ENCODE measurements around the gene JARID2.

The JARID2 gene

GRCh38 chr6:15378866-15379265 is 133.0 kb downstream of the JARID2 start:
- H3K27me3 ChIP-seq (ENCODE audit: control insufficient read depth in 5 of 5, insufficient read depth in 4 of 5, low read length in 5 of 5): no peaks in the 10 kb centered on the region
- no peak overlapping the region for H3K4me3 ChIP-seq (ENCODE audit: low read depth in 1 of 5, low read length in 5 of 5)
- peaks cover 0 to 4% (median 0%) of the 10 kb centered on the region in 5 donors for H3K36me3 ChIP-seq (ENCODE audit: control insufficient read depth in 5 of 5, insufficient read depth in 5 of 5, low read length in 5 of 5)
- no peak overlapping the region for H3K9ac ChIP-seq (ENCODE audit: low read length in 5 of 5)
- H3K9me3 ChIP-seq (ENCODE audit: control insufficient read depth in 5 of 5, low read length in 5 of 5): no peaks in the 10 kb centered on the region
- no peak overlapping the region for H3K27ac ChIP-seq (ENCODE audit: low read depth, low read length)
- H3K4me1 ChIP-seq (ENCODE audit: control insufficient read depth in 5 of 5, insufficient read depth in 5 of 5, low read length in 5 of 5): peaks cover 0 to 2% (median 0%) of the 10 kb centered on the region in 5 donors

GRCh38 chr6:15380351-15380750 is 134.5 kb downstream of the JARID2 start:
- H3K27me3 ChIP-seq (ENCODE audit: control insufficient read depth in 5 of 5, insufficient read depth in 4 of 5, low read length in 5 of 5): no peaks in the 10 kb centered on the region
- H3K36me3 ChIP-seq (ENCODE audit: control insufficient read depth in 5 of 5, insufficient read depth in 5 of 5, low read length in 5 of 5): peaks cover 0 to 4% (median 0%) of the 10 kb centered on the region in 5 donors
- H3K4me3 ChIP-seq (ENCODE audit: low read depth in 1 of 5, low read length in 5 of 5): no peak overlapping the region
- H3K9ac ChIP-seq (ENCODE audit: low read length in 5 of 5): no peak overlapping the region
- H3K9me3 ChIP-seq (ENCODE audit: control insufficient read depth in 5 of 5, low read length in 5 of 5): no peaks in the 10 kb centered on the region
- peaks cover 0 to 4% (median 0%) of the 10 kb centered on the region in 5 donors for H3K4me1 ChIP-seq (ENCODE audit: control insufficient read depth in 5 of 5, insufficient read depth in 5 of 5, low read length in 5 of 5)
- no peak overlapping the region for H3K27ac ChIP-seq (ENCODE audit: low read depth, low read length)

- no peak overlapping the region for H3K27ac ChIP-seq (ENCODE audit: low read depth, low read length)
- no peaks in the 10 kb centered on the region for H3K36me3 ChIP-seq (ENCODE audit: control insufficient read depth in 5 of 5, insufficient read depth in 5 of 5, low read length in 5 of 5)
- H3K9me3 ChIP-seq (ENCODE audit: control insufficient read depth in 5 of 5, low read length in 5 of 5): no peaks in the 10 kb centered on the region
- no peak overlapping the region for H3K4me3 ChIP-seq (ENCODE audit: low read depth in 1 of 5, low read length in 5 of 5)
- H3K4me1 ChIP-seq (ENCODE audit: control insufficient read depth in 5 of 5, insufficient read depth in 5 of 5, low read length in 5 of 5): peaks cover 0 to 6% (median 0%) of the 10 kb centered on the region in 5 donors
- H3K27me3 ChIP-seq (ENCODE audit: control insufficient read depth in 5 of 5, insufficient read depth in 4 of 5, low read length in 5 of 5): no peaks in the 10 kb centered on the region
- H3K9ac ChIP-seq (ENCODE audit: low read length in 5 of 5): no peak overlapping the region
Observed at GRCh38 chr6:15382089-15382488, 136.2 kb downstream of the JARID2 start.

- no peak overlapping the region for H3K4me3 ChIP-seq (ENCODE audit: low read depth in 1 of 5, low read length in 5 of 5)
- no peaks in the 10 kb centered on the region for H3K36me3 ChIP-seq (ENCODE audit: control insufficient read depth in 5 of 5, insufficient read depth in 5 of 5, low read length in 5 of 5)
- peaks cover 0 to 9% (median 0%) of the 10 kb centered on the region in 5 donors for H3K4me1 ChIP-seq (ENCODE audit: control insufficient read depth in 5 of 5, insufficient read depth in 5 of 5, low read length in 5 of 5)
- no peaks in the 10 kb centered on the region for H3K9me3 ChIP-seq (ENCODE audit: control insufficient read depth in 5 of 5, low read length in 5 of 5)
- no peak overlapping the region for H3K9ac ChIP-seq (ENCODE audit: low read length in 5 of 5)
- H3K27ac ChIP-seq (ENCODE audit: low read depth, low read length): no peak overlapping the region
- H3K27me3 ChIP-seq (ENCODE audit: control insufficient read depth in 5 of 5, insufficient read depth in 4 of 5, low read length in 5 of 5): no peaks in the 10 kb centered on the region
Observed at GRCh38 chr6:15382712-15383111, 136.8 kb downstream of the JARID2 start.

- Histone ChIP-seq H3K27ac (ENCODE audit: low read depth, low read length) (no peak overlapping the region), H3K9me3 (ENCODE audit: control insufficient read depth in 5 of 5, low read length in 5 of 5) (no peaks in the 10 kb centered on the region), H3K36me3 (ENCODE audit: control insufficient read depth in 5 of 5, insufficient read depth in 5 of 5, low read length in 5 of 5) (no peaks in the 10 kb centered on the region), H3K4me3 (ENCODE audit: low read depth in 1 of 5, low read length in 5 of 5) (no peak overlapping the region), H3K4me1 (ENCODE audit: control insufficient read depth in 5 of 5, insufficient read depth in 5 of 5, low read length in 5 of 5) (peaks cover 2 to 21% (median 13%) of the 10 kb centered on the region in 5 donors), H3K9ac (ENCODE audit: low read length in 5 of 5) (peak overlapping the region in 1 of 5 donors; percentile 6), H3K27me3 (ENCODE audit: control insufficient read depth in 5 of 5, insufficient read depth in 4 of 5, low read length in 5 of 5) (no peaks in the 10 kb centered on the region)
Observed at GRCh38 chr6:15384901-15385300, 139.0 kb downstream of the JARID2 start.

GRCh38 chr6:15385521-15385920 is 139.7 kb downstream of the JARID2 start:
- H3K9me3 ChIP-seq (ENCODE audit: control insufficient read depth in 5 of 5, low read length in 5 of 5): no peaks in the 10 kb centered on the region
- no peak overlapping the region for H3K27ac ChIP-seq (ENCODE audit: low read depth, low read length)
- H3K4me1 ChIP-seq (ENCODE audit: control insufficient read depth in 5 of 5, insufficient read depth in 5 of 5, low read length in 5 of 5): peaks cover 8 to 28% (median 19%) of the 10 kb centered on the region in 5 donors
- no peaks in the 10 kb centered on the region for H3K36me3 ChIP-seq (ENCODE audit: control insufficient read depth in 5 of 5, insufficient read depth in 5 of 5, low read length in 5 of 5)
- H3K27me3 ChIP-seq (ENCODE audit: control insufficient read depth in 5 of 5, insufficient read depth in 4 of 5, low read length in 5 of 5): no peaks in the 10 kb centered on the region
- H3K9ac ChIP-seq (ENCODE audit: low read length in 5 of 5): no peak overlapping the region
- H3K4me3 ChIP-seq (ENCODE audit: low read depth in 1 of 5, low read length in 5 of 5): no peak overlapping the region

GRCh38 chr6:15386110-15386755 is 140.4 kb downstream of the JARID2 start:
- no peak overlapping the region for H3K4me3 ChIP-seq (ENCODE audit: low read depth in 1 of 5, low read length in 5 of 5)
- no peaks in the 10 kb centered on the region for H3K36me3 ChIP-seq (ENCODE audit: control insufficient read depth in 5 of 5, insufficient read depth in 5 of 5, low read length in 5 of 5)
- H3K9me3 ChIP-seq (ENCODE audit: control insufficient read depth in 5 of 5, low read length in 5 of 5): no peaks in the 10 kb centered on the region
- H3K27me3 ChIP-seq (ENCODE audit: control insufficient read depth in 5 of 5, insufficient read depth in 4 of 5, low read length in 5 of 5): no peaks in the 10 kb centered on the region
- no peak overlapping the region for H3K27ac ChIP-seq (ENCODE audit: low read depth, low read length)
- H3K9ac ChIP-seq (ENCODE audit: low read length in 5 of 5): no peak overlapping the region
- peaks cover 8 to 29% (median 25%) of the 10 kb centered on the region in 5 donors for H3K4me1 ChIP-seq (ENCODE audit: control insufficient read depth in 5 of 5, insufficient read depth in 5 of 5, low read length in 5 of 5)

- Histone ChIP-seq H3K9ac (ENCODE audit: low read length in 5 of 5) (no peak overlapping the region), H3K4me3 (ENCODE audit: low read depth in 1 of 5, low read length in 5 of 5) (no peak overlapping the region), H3K27ac (ENCODE audit: low read depth, low read length) (no peak overlapping the region), H3K4me1 (ENCODE audit: control insufficient read depth in 5 of 5, insufficient read depth in 5 of 5, low read length in 5 of 5) (peaks cover 11 to 34% (median 30%) of the 10 kb centered on the region in 5 donors), H3K9me3 (ENCODE audit: control insufficient read depth in 5 of 5, low read length in 5 of 5) (no peaks in the 10 kb centered on the region), H3K27me3 (ENCODE audit: control insufficient read depth in 5 of 5, insufficient read depth in 4 of 5, low read length in 5 of 5) (no peaks in the 10 kb centered on the region), H3K36me3 (ENCODE audit: control insufficient read depth in 5 of 5, insufficient read depth in 5 of 5, low read length in 5 of 5) (no peaks in the 10 kb centered on the region)
Observed at GRCh38 chr6:15386756-15387112, 140.9 kb downstream of the JARID2 start.

GRCh38 chr6:15387118-15387517 is 141.2 kb downstream of the JARID2 start:
- Histone ChIP-seq H3K9me3 (ENCODE audit: control insufficient read depth in 5 of 5, low read length in 5 of 5) (no peaks in the 10 kb centered on the region), H3K4me3 (ENCODE audit: low read depth in 1 of 5, low read length in 5 of 5) (no peak overlapping the region), H3K36me3 (ENCODE audit: control insufficient read depth in 5 of 5, insufficient read depth in 5 of 5, low read length in 5 of 5) (no peaks in the 10 kb centered on the region), H3K9ac (ENCODE audit: low read length in 5 of 5) (no peak overlapping the region), H3K27me3 (ENCODE audit: control insufficient read depth in 5 of 5, insufficient read depth in 4 of 5, low read length in 5 of 5) (no peaks in the 10 kb centered on the region), H3K4me1 (ENCODE audit: control insufficient read depth in 5 of 5, insufficient read depth in 5 of 5, low read length in 5 of 5) (peaks cover 11 to 34% (median 31%) of the 10 kb centered on the region in 5 donors), H3K27ac (ENCODE audit: low read depth, low read length) (no peak overlapping the region)

- Histone ChIP-seq H3K27me3 (ENCODE audit: control insufficient read depth in 5 of 5, insufficient read depth in 4 of 5, low read length in 5 of 5) (no peaks in the 10 kb centered on the region), H3K4me3 (ENCODE audit: low read depth in 1 of 5, low read length in 5 of 5) (no peak overlapping the region), H3K9ac (ENCODE audit: low read length in 5 of 5) (no peak overlapping the region), H3K4me1 (ENCODE audit: control insufficient read depth in 5 of 5, insufficient read depth in 5 of 5, low read length in 5 of 5) (peaks cover 11 to 34% (median 31%) of the 10 kb centered on the region in 5 donors), H3K27ac (ENCODE audit: low read depth, low read length) (no peak overlapping the region), H3K9me3 (ENCODE audit: control insufficient read depth in 5 of 5, low read length in 5 of 5) (no peaks in the 10 kb centered on the region), H3K36me3 (ENCODE audit: control insufficient read depth in 5 of 5, insufficient read depth in 5 of 5, low read length in 5 of 5) (no peaks in the 10 kb centered on the region)
Observed at GRCh38 chr6:15389084-15389764, 143.4 kb downstream of the JARID2 start.
